ENCODE data around the gene EFCAB14.
"Not testable (repeated sequence)": the region's sequence is repeated elsewhere in the genome, so short reads cannot be mapped to it uniquely, and the experiment has no call there.

The EFCAB14 gene

GRCh38 chr1:46723901-46724300 is 5.0 kb upstream of the EFCAB14 start:
- no peaks in the 10 kb centered on the region for H3K36me3 ChIP-seq (ENCODE audit: control insufficient read depth in 2 of 2, insufficient read depth in 2 of 2, low read length in 2 of 2)
- H3K4me1 ChIP-seq (ENCODE audit: control insufficient read depth in 2 of 2, insufficient read depth in 2 of 2, low read length in 2 of 2) = peaks cover 5 to 7% of the 10 kb centered on the region in 2 donors
- no peak overlapping the region for H3K27ac ChIP-seq (ENCODE audit: low read depth in 2 of 2, low read length in 2 of 2)
- H3K4me3 ChIP-seq (ENCODE audit: low read length in 2 of 2) = no peak overlapping the region
- no peaks in the 10 kb centered on the region for H3K27me3 ChIP-seq (ENCODE audit: control insufficient read depth in 2 of 2, insufficient read depth in 2 of 2, low read length in 2 of 2)
- H3K9ac ChIP-seq (ENCODE audit: low read depth in 1 of 2, low read length in 2 of 2) = no peak overlapping the region
- no peaks in the 10 kb centered on the region for H3K9me3 ChIP-seq (ENCODE audit: control insufficient read depth in 2 of 2, low read length in 2 of 2)

GRCh38 chr1:46721686-46722205 is 2.8 kb upstream of the EFCAB14 start:
- Histone ChIP-seq H3K27ac (ENCODE audit: low read depth in 2 of 2, low read length in 2 of 2) (no peak overlapping the region), H3K9ac (ENCODE audit: low read depth in 1 of 2, low read length in 2 of 2) (no peak overlapping the region), H3K27me3 (ENCODE audit: control insufficient read depth in 2 of 2, insufficient read depth in 2 of 2, low read length in 2 of 2) (no peaks in the 10 kb centered on the region), H3K36me3 (ENCODE audit: control insufficient read depth in 2 of 2, insufficient read depth in 2 of 2, low read length in 2 of 2) (no peaks in the 10 kb centered on the region), H3K4me1 (ENCODE audit: control insufficient read depth in 2 of 2, insufficient read depth in 2 of 2, low read length in 2 of 2) (peaks cover 23% of the 10 kb centered on the region in 2 donors), H3K4me3 (ENCODE audit: low read length in 2 of 2) (no peak overlapping the region), H3K9me3 (ENCODE audit: control insufficient read depth in 2 of 2, low read length in 2 of 2) (no peaks in the 10 kb centered on the region)

- H3K36me3 ChIP-seq (ENCODE audit: control insufficient read depth in 2 of 2, insufficient read depth in 2 of 2, low read length in 2 of 2) = peaks cover 0 to 3% of the 10 kb centered on the region in 2 donors
- H3K27me3 ChIP-seq (ENCODE audit: control insufficient read depth in 2 of 2, insufficient read depth in 2 of 2, low read length in 2 of 2) = no peaks in the 10 kb centered on the region
- H3K27ac ChIP-seq (ENCODE audit: low read depth in 2 of 2, low read length in 2 of 2) = no peak overlapping the region
- H3K4me3 ChIP-seq (ENCODE audit: low read length in 2 of 2) = no peak overlapping the region
- H3K9me3 ChIP-seq (ENCODE audit: control insufficient read depth in 2 of 2, low read length in 2 of 2) = no peaks in the 10 kb centered on the region
- H3K9ac ChIP-seq (ENCODE audit: low read depth in 1 of 2, low read length in 2 of 2) = no peak overlapping the region
- H3K4me1 ChIP-seq (ENCODE audit: control insufficient read depth in 2 of 2, insufficient read depth in 2 of 2, low read length in 2 of 2) = peaks cover 23 to 26% of the 10 kb centered on the region in 2 donors
Measured at GRCh38 chr1:46721204-46721603, 2.3 kb upstream of the EFCAB14 start.

GRCh38 chr1:46720319-46720718 is 1.4 kb upstream of the EFCAB14 start:
- not testable (repeated sequence) for H3K9ac ChIP-seq (ENCODE audit: low read depth in 1 of 2, low read length in 2 of 2); H3K9me3 ChIP-seq (ENCODE audit: control insufficient read depth in 2 of 2, low read length in 2 of 2); H3K36me3 ChIP-seq (ENCODE audit: control insufficient read depth in 2 of 2, insufficient read depth in 2 of 2, low read length in 2 of 2); H3K4me3 ChIP-seq (ENCODE audit: low read length in 2 of 2); H3K27me3 ChIP-seq (ENCODE audit: control insufficient read depth in 2 of 2, insufficient read depth in 2 of 2, low read length in 2 of 2)
- H3K4me1 ChIP-seq (ENCODE audit: control insufficient read depth in 2 of 2, insufficient read depth in 2 of 2, low read length in 2 of 2) = peaks cover 23 to 26% of the 10 kb centered on the region in 2 donors
- H3K27ac ChIP-seq (ENCODE audit: low read depth in 2 of 2, low read length in 2 of 2) = peak overlapping the region; percentile 76 to 92

- peak overlapping the region; percentile 49 to 94 for H3K4me3 ChIP-seq (ENCODE audit: low read length in 2 of 2)
- H3K9ac ChIP-seq (ENCODE audit: low read depth in 1 of 2, low read length in 2 of 2) = peak overlapping the region; percentile 52 to 97
- H3K27ac ChIP-seq (ENCODE audit: low read depth in 2 of 2, low read length in 2 of 2) = peak overlapping the region; percentile 76 to 92
- H3K9me3 ChIP-seq (ENCODE audit: control insufficient read depth in 2 of 2, low read length in 2 of 2) = no peaks in the 10 kb centered on the region
- peaks cover 23 to 26% of the 10 kb centered on the region in 2 donors for H3K4me1 ChIP-seq (ENCODE audit: control insufficient read depth in 2 of 2, insufficient read depth in 2 of 2, low read length in 2 of 2)
- peaks cover 11 to 14% of the 10 kb centered on the region in 2 donors for H3K36me3 ChIP-seq (ENCODE audit: control insufficient read depth in 2 of 2, insufficient read depth in 2 of 2, low read length in 2 of 2)
- no peaks in the 10 kb centered on the region for H3K27me3 ChIP-seq (ENCODE audit: control insufficient read depth in 2 of 2, insufficient read depth in 2 of 2, low read length in 2 of 2)
Measured at GRCh38 chr1:46719689-46720088, 775 bp upstream of the EFCAB14 start.

GRCh38 chr1:46718340-46718726 is 581 bp downstream of the EFCAB14 start:
- Histone ChIP-seq H3K4me1 (ENCODE audit: control insufficient read depth in 2 of 2, insufficient read depth in 2 of 2, low read length in 2 of 2) (peaks cover 23 to 26% of the 10 kb centered on the region in 2 donors), H3K9ac (ENCODE audit: low read depth in 1 of 2, low read length in 2 of 2) (peak overlapping the region; percentile 96 to 97), H3K27me3 (ENCODE audit: control insufficient read depth in 2 of 2, insufficient read depth in 2 of 2, low read length in 2 of 2) (no peaks in the 10 kb centered on the region), H3K9me3 (ENCODE audit: control insufficient read depth in 2 of 2, low read length in 2 of 2) (no peaks in the 10 kb centered on the region), H3K27ac (ENCODE audit: low read depth in 2 of 2, low read length in 2 of 2) (peak overlapping the region; percentile 76 to 92), H3K4me3 (ENCODE audit: low read length in 2 of 2) (peak overlapping the region; percentile 89 to 94), H3K36me3 (ENCODE audit: control insufficient read depth in 2 of 2, insufficient read depth in 2 of 2, low read length in 2 of 2) (peaks cover 18 to 26% of the 10 kb centered on the region in 2 donors)

GRCh38 chr1:46717654-46718053 is 1.3 kb downstream of the EFCAB14 start:
- H3K9me3 ChIP-seq (ENCODE audit: control insufficient read depth in 2 of 2, low read length in 2 of 2) = no peaks in the 10 kb centered on the region
- H3K9ac ChIP-seq (ENCODE audit: low read depth in 1 of 2, low read length in 2 of 2) = peak overlapping the region; percentile 96 to 97
- peaks cover 23 to 26% of the 10 kb centered on the region in 2 donors for H3K4me1 ChIP-seq (ENCODE audit: control insufficient read depth in 2 of 2, insufficient read depth in 2 of 2, low read length in 2 of 2)
- peak overlapping the region; percentile 89 to 94 for H3K4me3 ChIP-seq (ENCODE audit: low read length in 2 of 2)
- H3K27me3 ChIP-seq (ENCODE audit: control insufficient read depth in 2 of 2, insufficient read depth in 2 of 2, low read length in 2 of 2) = no peaks in the 10 kb centered on the region
- peaks cover 18 to 32% of the 10 kb centered on the region in 2 donors for H3K36me3 ChIP-seq (ENCODE audit: control insufficient read depth in 2 of 2, insufficient read depth in 2 of 2, low read length in 2 of 2)
- no peak overlapping the region for H3K27ac ChIP-seq (ENCODE audit: low read depth in 2 of 2, low read length in 2 of 2)

- H3K36me3 ChIP-seq (ENCODE audit: control insufficient read depth in 2 of 2, insufficient read depth in 2 of 2, low read length in 2 of 2) = peaks cover 25 to 32% of the 10 kb centered on the region in 2 donors
Measured at GRCh38 chr1:46714976-46715375, 3.9 kb downstream of the EFCAB14 start.

GRCh38 chr1:46708121-46708520 is 10.8 kb downstream of the EFCAB14 start:
- H3K27me3 ChIP-seq (ENCODE audit: control insufficient read depth in 2 of 2, insufficient read depth in 2 of 2, low read length in 2 of 2) = no peaks in the 10 kb centered on the region
- no peak overlapping the region for H3K9ac ChIP-seq (ENCODE audit: low read depth in 1 of 2, low read length in 2 of 2)
- no peak overlapping the region for H3K27ac ChIP-seq (ENCODE audit: low read depth in 2 of 2, low read length in 2 of 2)
- peaks cover 0 to 6% of the 10 kb centered on the region in 2 donors for H3K4me1 ChIP-seq (ENCODE audit: control insufficient read depth in 2 of 2, insufficient read depth in 2 of 2, low read length in 2 of 2)
- peaks cover 37 to 52% of the 10 kb centered on the region in 2 donors for H3K36me3 ChIP-seq (ENCODE audit: control insufficient read depth in 2 of 2, insufficient read depth in 2 of 2, low read length in 2 of 2)
- H3K9me3 ChIP-seq (ENCODE audit: control insufficient read depth in 2 of 2, low read length in 2 of 2) = no peaks in the 10 kb centered on the region
- H3K4me3 ChIP-seq (ENCODE audit: low read length in 2 of 2) = no peak overlapping the region

More at GRCh38 chr1:46714976-46715375, 3.9 kb downstream of the EFCAB14 start:
- peaks cover 23 to 26% of the 10 kb centered on the region in 2 donors for H3K4me1 ChIP-seq (ENCODE audit: control insufficient read depth in 2 of 2, insufficient read depth in 2 of 2, low read length in 2 of 2)
- no peak overlapping the region for H3K27ac ChIP-seq (ENCODE audit: low read depth in 2 of 2, low read length in 2 of 2)
- no peaks in the 10 kb centered on the region for H3K27me3 ChIP-seq (ENCODE audit: control insufficient read depth in 2 of 2, insufficient read depth in 2 of 2, low read length in 2 of 2)
- H3K9me3 ChIP-seq (ENCODE audit: control insufficient read depth in 2 of 2, low read length in 2 of 2) = no peaks in the 10 kb centered on the region
- H3K4me3 ChIP-seq (ENCODE audit: low read length in 2 of 2) = no peak overlapping the region
- no peak overlapping the region for H3K9ac ChIP-seq (ENCODE audit: low read depth in 1 of 2, low read length in 2 of 2)

- no peaks in the 10 kb centered on the region for H3K9me3 ChIP-seq (ENCODE audit: control insufficient read depth in 2 of 2, low read length in 2 of 2)
- no peak overlapping the region for H3K9ac ChIP-seq (ENCODE audit: low read depth in 1 of 2, low read length in 2 of 2)
- no peak overlapping the region for H3K27ac ChIP-seq (ENCODE audit: low read depth in 2 of 2, low read length in 2 of 2)
- peaks cover 0 to 6% of the 10 kb centered on the region in 2 donors for H3K4me1 ChIP-seq (ENCODE audit: control insufficient read depth in 2 of 2, insufficient read depth in 2 of 2, low read length in 2 of 2)
- H3K27me3 ChIP-seq (ENCODE audit: control insufficient read depth in 2 of 2, insufficient read depth in 2 of 2, low read length in 2 of 2) = no peaks in the 10 kb centered on the region
- peaks cover 46 to 57% of the 10 kb centered on the region in 2 donors for H3K36me3 ChIP-seq (ENCODE audit: control insufficient read depth in 2 of 2, insufficient read depth in 2 of 2, low read length in 2 of 2)
- no peak overlapping the region for H3K4me3 ChIP-seq (ENCODE audit: low read length in 2 of 2)
Measured at GRCh38 chr1:46705408-46705807, 13.5 kb downstream of the EFCAB14 start.
